NCI-H146 treated with DMSO at 0.1 percent for 48 hours (cell line): ENCODE data around the gene DNAJC11.
"Not testable (repeated sequence)": the region's sequence is repeated elsewhere in the genome, so short reads cannot be mapped to it uniquely, and the experiment has no call there.

Experiments
- DNase-seq: peaks from one replicate; lab custom pipeline; 2025; ENCODE audit not compliant: unreplicated experiment; lab: John Stamatoyannopoulos, UW

The DNAJC11 gene

DNA sequence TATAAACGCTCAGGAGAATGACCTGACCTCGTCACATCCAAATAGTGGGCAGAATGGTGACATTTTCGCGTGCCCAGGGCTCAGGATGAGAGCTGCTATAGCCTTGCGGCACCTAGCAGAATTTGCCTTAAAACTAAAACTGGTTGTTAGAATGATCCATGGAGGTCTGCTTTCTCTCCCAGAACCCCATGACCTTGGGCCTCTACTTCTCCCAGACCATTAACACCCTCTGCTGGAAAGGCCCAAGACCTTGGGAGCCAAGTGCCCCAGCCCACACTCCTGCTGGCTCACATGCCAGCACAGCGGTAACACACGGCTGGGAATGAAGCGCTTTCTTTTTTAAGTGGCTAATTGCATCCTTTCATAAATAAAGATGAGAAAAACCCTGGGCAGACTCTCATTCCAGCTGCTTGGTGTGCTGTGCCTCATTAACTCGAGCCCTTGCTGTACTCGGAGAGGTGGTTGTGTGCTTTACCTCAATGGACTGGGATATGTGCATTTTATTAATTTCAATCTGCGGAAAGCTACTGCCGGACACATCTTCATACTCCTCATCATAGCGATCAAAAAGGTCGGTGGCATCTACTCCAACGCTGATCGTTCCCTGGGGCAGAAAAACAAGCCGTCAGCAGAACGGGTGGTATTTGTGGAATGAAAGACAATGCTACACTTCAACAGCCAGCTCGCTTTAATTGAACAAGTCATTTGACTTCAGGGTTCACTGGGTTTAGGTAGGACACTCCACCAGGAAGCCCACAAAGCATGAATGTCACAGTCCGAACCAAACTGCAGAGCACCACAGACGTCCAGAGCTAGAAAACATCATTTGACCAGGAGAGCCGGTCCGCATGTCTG is 48.0 kb downstream of the DNAJC11 start:
- DNase-seq = no peak

- DNase-seq = no peak
Measured at GRCh38 chr1:6652986-6653385, 48.6 kb downstream of the DNAJC11 start.

GRCh38 chr1:6651909-6652308 is 49.7 kb downstream of the DNAJC11 start:
- DNase-seq = no peak

DNA sequence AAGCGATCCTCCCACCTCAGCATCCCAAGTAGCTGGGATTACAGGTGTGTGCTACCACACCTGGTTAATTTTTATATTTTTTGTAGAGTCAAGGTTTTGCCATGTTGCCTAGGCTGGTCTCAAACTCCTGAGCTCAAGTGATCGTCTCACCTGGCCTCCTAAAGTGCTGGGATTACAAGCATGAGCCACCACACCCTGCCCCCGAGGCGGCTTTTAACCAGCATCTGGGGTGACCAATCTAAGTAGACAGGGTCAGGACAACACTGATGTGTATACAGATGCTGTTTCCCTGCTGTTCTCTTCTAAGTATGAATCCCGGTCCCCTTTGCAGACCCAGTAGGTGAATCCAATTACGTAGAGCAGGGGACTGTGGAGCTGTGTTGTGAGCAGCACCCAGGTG is 53.1 kb downstream of the DNAJC11 start:
- DNase-seq = no peak

DNA sequence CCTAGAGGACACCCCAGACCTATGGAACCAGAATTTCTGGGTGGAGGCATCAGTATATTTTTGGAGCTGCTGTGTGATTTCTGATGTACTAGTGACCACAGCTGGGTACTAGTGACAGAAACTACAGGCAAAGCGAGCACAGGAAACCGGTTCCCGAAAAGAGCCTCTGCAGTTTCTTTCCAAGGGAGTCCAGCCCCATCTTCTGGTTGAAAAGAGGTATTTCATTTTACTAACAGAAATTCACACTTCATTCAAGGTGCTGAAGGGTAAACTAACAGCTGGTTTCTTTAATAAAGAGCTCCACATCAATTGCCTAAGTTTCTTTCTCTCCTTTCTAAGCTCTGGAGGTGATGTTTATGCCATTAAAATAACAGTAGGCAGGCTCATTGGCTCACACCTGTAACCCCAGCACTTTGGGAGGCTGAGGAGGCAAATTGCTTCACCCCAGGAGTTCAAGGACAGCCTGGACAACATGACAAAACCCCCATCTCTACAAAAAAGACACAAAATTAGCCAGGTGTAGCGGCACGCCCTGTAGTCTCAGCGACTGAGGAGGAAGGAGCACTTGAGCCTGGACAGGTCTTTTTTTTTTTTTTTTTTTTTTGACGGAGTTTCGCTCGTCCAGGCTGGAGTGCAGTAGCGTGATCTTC is 55.0 kb downstream of the DNAJC11 start:
- no peak for DNase-seq

DNA sequence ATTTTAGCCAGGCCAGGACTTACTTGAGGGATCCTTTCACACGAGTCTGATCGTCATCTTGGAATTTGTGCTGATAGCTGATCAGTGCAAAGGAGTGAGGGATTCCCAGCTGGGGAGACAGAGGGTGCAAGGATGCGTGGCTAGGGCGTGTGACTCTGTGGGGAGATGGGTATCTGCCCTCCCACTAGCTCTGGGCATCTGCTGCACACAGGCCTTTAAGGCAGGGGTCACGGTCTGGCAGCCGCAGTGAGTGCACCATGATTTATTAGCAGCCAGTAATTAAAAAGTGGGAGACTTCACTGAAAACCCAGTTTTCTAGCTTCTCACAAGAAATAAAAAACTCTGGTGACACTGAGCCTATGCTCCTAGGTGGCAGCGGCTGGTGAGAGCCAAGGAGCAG is 56.6 kb downstream of the DNAJC11 start:
- no peak for DNase-seq

DNA sequence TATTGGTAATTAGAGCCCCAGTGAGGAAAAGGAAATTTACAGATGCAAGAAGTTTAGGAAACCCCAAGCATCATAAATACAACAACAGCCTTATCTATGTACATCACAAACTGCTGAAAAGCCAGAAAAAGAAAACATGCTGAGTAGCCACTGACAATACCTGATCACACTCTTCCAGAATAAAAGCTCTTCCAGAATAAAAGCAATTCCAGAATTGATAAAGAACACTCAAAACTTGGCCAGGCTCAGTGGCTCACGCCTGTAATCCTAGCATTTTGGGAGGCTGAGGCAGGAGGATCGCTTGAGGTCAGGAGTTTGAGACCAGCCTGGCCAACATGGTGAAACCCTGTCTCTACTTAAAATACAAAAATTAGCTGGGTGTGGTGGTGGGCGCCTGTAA is 60.7 kb downstream of the DNAJC11 start:
- DNase-seq = not testable (repeated sequence)

DNA sequence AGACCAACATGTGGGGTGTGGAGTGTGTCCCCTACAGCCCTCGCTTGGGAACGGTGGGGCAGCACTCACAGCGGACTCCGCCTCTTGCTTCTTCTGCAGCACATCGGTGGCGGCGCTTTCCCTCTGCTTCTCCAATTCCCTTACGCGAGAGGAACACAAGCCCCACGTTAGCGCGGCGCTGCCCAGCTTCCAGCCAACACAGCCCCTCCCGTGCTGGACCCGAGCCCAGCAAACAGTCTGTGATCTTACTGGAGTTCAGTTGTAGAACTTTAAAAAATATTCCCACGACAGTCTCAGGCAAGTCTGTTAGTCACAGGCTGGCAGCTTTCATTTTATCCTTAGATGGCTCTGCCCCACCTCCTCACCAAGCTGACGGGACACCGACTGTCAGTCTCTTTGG is 63.4 kb downstream of the DNAJC11 start:
- DNase-seq = no peak

- DNase-seq = no peak
Measured at GRCh38 chr1:6637770-6638169, 63.8 kb downstream of the DNAJC11 start.

DNA sequence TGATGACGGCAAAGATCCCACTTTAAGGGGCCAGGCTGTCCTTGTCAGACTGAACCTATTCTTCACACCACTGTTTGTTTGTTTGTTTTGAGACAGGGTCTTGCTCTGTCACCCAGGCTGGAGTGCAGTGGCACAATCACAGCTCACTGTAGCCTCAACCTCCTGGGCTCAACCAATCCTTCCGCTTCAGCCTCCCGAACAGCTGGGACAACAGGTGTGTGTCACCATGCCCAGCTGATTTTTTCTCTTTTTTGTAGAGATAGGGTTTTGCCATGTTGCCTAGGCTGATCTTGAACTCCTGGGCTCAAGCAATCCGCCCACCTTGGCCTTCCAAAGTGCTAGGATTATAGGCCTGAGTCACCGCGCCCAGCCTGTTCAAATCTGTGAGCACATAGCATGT is 64.8 kb downstream of the DNAJC11 start:
- not testable (repeated sequence) for DNase-seq

DNA sequence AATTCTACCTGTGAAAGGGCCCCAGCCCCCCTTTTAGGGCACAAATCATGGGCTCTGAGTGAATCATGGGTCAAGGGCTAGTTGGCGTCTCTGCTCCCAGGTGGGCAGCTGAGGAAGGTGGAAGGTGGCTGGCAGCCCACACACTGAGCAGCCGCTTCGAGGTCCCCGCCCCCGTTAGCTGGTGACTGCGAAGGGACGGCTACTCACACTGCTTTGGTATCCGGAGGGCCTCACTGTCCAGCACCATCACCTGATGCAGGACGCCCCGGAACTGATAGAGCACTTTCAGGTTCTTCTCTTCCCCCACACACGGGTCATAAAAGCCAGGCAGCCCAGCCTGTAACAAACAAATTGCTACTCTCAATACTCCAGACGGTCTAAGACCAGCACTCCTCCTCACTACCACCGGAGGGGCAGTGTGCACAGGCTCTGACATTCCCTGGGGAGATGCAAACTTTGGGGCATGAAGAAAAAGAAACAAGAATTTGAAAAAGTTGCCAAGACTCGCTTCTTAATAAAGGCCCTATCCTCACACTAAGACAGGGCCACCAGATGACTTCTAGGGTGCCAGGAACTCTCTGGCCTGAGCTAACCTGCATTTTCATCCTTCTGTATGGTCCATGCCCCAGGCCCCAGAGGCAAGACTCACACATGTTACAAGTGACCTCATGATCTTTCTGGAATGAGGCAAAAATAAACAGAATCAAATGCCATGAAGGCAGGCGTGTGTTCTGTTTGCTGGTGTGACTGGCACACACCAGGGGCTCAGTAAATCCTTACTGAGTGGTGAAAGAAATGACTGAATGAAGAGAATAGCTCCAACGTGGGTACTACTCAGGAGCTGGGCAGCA is 65.5 kb downstream of the DNAJC11 start:
- DNase-seq = no peak

DNA sequence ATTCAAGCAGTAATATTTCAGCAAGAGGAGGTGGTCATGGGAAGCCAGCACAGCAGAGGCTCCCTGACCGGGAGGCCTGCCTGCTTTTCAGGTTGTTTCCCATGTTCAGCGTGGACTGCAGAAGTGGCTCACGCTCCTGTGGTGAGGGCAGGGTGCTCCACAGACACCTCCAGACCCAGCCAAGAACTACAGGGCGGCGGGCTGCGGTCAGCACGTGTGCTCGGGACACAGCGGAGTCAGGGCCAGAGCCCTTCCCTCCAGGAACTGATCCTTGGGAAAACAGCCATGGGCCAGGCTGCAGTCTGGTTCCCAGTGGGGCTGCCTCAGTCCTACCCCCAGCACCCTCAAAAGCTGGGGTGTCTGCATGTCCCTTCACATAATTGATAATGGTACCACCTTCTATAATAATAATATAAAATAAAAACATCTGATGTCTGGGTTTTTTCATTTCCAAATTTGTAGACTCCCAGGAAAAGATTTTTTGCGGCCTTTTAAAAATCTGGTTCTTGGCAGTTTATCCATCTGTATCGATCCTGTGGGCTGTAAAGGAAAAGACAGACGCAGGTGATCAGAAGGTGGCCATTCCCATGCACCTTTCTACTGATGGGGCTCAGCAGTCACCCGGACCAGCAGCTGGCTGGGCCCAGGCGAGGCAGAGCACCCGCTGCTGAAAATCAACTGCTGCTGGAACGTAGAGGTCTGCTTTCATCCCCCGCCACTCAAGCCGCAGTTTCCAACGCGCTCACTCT is 66.3 kb downstream of the DNAJC11 start:
- no peak for DNase-seq

GRCh38 chr1:6634371-6635052 is 67.1 kb downstream of the DNAJC11 start:
- no peak for DNase-seq

DNA sequence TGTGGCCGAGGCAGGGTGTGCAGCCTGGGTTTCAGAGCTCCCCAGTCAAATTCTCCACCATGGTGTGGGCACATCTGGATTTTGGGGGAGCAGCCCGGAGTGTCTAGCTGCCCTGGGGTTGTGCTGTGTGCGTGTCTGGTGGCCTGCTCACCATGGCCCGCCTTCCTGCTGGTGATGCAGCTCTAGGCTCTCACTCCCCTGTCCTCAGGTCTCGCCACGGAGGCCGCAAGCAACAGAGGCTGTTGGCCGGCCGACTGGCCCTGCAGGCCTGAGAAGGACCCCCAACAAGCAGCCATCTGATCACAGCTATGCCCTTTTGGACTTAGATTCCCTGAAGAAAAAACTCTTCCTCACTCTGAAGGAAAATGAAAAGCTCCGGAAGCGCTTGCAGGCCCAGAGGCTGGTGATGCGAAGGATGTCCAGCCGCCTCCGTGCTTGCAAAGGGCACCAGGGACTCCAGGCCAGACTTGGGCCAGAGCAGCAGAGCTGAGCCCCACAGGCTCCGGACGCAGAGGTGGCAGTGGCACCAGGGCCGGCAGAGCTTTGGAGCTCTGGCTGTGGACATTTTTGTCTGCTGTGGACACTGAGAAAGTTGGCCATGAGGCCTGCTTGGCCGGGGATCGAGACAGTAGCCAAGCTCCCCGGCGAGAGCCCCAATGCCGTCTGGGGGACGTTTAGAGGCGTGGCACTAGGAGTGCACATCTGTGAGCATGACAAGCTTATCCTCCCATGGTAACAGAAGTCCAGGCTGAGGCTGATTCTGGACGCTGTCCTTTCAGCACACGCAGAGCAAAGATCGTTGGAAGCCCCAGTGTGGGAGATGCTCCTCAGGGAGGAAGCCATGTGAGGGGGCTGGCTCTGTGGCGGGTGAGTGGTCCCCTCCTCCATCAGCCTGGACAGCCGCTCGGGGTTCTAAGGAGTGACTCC is 68.8 kb downstream of the DNAJC11 start:
- no peak for DNase-seq

- DNase-seq = no peak
Measured at GRCh38 chr1:6631058-6631457, 70.6 kb downstream of the DNAJC11 start.

DNA sequence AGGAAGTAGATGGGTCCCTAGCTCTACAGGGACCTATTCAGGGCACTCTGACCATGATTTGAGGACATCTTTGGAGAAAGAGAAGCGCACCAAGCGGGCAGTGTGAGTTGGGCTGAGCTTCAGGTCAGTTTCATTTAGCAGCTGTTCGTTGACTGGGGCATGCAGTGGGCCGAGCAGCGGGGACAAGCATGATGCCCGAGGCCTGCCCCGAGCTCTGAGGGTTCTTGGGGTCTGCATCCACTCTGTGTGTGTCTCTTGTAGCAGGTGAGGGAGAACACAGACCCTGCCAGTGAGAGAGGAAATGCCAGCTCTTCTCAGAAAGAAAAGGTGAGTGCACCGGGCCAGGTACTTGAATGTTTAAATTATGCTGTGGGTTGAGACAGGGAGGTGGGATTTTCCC is 71.6 kb downstream of the DNAJC11 start:
- no peak for DNase-seq

DNA sequence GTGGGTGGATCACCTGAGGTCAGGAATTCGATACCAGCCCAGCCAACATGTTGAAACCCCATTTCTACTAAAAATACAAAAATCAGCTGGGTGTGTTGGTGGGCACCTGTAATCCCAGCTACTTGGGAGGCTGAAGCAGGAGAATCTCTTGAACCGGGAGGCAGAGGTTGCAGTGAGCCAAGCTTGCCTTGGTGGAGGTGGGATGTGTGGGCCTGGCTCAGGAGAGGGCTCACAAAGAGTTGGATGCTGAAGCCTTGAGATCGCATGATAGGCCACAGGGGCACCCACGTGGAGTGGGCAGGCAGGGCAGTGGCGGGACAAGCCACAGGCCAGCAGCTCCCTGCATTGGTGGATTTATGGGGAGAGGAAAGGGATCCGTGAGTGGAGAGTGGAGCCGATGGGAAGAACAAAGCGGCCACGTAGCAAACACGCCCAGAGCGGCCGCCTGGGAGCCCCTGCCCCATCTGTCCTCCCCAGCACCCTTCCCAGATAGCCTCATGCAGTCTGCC is 72.6 kb downstream of the DNAJC11 start:
- DNase-seq = no peak

DNA sequence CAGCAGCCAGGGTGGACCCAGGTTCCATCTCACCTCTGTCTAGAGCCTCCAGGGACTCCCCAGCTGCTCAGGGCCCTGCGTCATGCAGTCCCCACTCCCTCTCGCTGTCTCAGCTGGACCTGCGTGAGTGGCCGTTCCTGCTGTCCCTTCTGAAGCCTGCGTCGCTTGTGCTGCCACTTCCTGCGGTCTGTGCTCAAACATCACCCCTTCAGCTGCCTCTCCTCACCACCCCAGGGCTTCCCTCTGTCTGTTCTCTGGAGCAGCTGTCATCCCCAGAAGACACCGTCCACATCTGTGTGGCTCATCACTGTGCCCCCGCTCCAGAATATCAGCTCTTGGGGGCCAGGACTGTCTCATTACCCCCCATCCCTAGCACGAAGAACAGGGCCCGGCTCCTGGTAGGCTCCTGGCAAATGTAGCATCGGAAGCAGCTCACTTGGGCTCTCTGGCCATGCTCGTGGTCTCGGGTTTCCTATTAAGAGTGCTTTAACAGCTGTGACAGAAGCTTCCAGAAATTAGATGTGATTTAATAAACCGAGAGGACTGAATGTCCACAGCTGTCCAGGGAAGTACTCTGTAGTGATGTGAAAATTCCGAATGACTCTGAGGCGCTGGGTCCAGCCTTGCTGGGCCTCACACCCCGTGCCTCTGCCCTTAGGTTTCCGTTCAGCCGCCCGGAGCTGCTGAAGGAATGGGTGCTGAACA is 73.6 kb downstream of the DNAJC11 start:
- DNase-seq = no peak

DNA sequence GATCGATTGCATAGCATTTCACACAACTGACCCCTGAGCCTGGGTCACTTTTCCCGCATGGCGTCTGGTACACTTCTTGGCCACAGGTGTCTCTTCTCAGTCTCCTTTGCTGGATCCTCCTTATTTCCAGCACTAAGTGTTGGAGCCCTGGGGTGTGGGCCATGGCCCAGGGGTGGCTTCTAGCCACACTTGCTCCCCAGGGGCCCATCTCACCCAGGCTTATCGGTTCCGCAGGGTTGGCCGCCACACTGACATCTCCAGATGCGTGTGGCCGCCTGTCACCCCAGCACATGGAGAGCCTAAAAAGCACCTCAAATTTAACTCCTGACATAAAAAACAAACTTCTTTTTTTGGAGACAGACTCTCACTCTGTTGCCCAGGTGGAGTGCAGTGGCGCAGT is 74.6 kb downstream of the DNAJC11 start:
- no peak for DNase-seq
